HEK293T (cell line): ENCODE data around the gene PRIM1.

Experiments used
- CTCF ChIA-PET: fragments of 350-600 bp; formaldehyde crosslinking; extraction: SDS; loops from one replicate; lab custom pipeline; 2021; ENCODE audit warnings: antibody characterized with exemption, inconsistent platforms; lab: Yijun Ruan, JAX
- POLR2A ChIA-PET: fragments of 350-600 bp; formaldehyde crosslinking; extraction: SDS; loops from one replicate; lab custom pipeline; 2020; ENCODE audit warnings: antibody characterized with exemption, inconsistent platforms; lab: Yijun Ruan, JAX
- DNase-seq: peaks from one replicate; pipeline ENCODE4 v3.0.0; 2012; ENCODE audit warnings: mixed read lengths; ENCODE audit errors: extremely low spot score
- ARNT ChIP-seq: fragments of 450-650 bp; IDR thresholded peaks from 2 replicates; pipeline ENCODE4 v1.6.1; 2017; ENCODE audit warnings: mild to moderate bottlenecking
- BHLHE40 ChIP-seq: fragments of 450-650 bp; IDR thresholded peaks from 2 replicates; pipeline ENCODE4 v1.6.1; 2016; ENCODE audit warnings: mild to moderate bottlenecking, moderate library complexity, borderline replicate concordance
- CTBP1 ChIP-seq: fragments of 450-650 bp; IDR thresholded peaks from 2 replicates; pipeline ENCODE4 v1.6.1; 2016; ENCODE audit warnings: borderline replicate concordance
- ELF4 ChIP-seq: fragments of 450-650 bp; IDR thresholded peaks from 2 replicates; pipeline ENCODE4 v1.6.1; 2017; ENCODE audit warnings: antibody characterized with exemption
- FOXA1 ChIP-seq: fragments of 450-650 bp; IDR thresholded peaks from 2 replicates; pipeline ENCODE4 v1.6.1; 2016; ENCODE audit warnings: mild to moderate bottlenecking
- FOXK2 ChIP-seq: fragments of 450-650 bp; IDR thresholded peaks from 2 replicates; pipeline ENCODE4 v1.6.1; 2016; ENCODE audit warnings: mild to moderate bottlenecking
- FOXM1 ChIP-seq: fragments of 450-650 bp; IDR thresholded peaks from 2 replicates; pipeline ENCODE4 v1.6.1; 2017; ENCODE audit warnings: mild to moderate bottlenecking, borderline replicate concordance
- HDGF ChIP-seq: fragments of 450-650 bp; IDR thresholded peaks from 2 replicates; pipeline ENCODE4 v1.6.1; 2017; ENCODE audit warnings: antibody characterized with exemption, borderline replicate concordance
- L3MBTL2 ChIP-seq: fragments of 450-650 bp; conservative IDR thresholded peaks from 2 replicates; pipeline ENCODE4 v1.6.1; 2016; ENCODE audit warnings: mild to moderate bottlenecking
- LEF1 ChIP-seq: fragments of 450-650 bp; IDR thresholded peaks from 2 replicates; pipeline ENCODE4 v1.6.1; 2017; ENCODE audit warnings: mild to moderate bottlenecking, borderline replicate concordance
- NFRKB ChIP-seq: fragments of 450-650 bp; IDR thresholded peaks from 2 replicates; pipeline ENCODE4 v1.6.1; 2016; ENCODE audit warnings: mild to moderate bottlenecking, moderate library complexity
- PKNOX1 ChIP-seq: fragments of 450-650 bp; IDR thresholded peaks from 2 replicates; pipeline ENCODE4 v1.6.1; 2016
- SP1 ChIP-seq: fragments of 450-650 bp; IDR thresholded peaks from 2 replicates; pipeline ENCODE4 v1.6.1; 2017
- SUZ12 ChIP-seq: fragments of 450-650 bp; IDR thresholded peaks from 2 replicates; pipeline ENCODE4 v1.6.1; 2016; ENCODE audit warnings: mild to moderate bottlenecking
- TARDBP ChIP-seq: fragments of 450-650 bp; IDR thresholded peaks from 2 replicates; pipeline ENCODE4 v1.6.1; 2016
- ZNF384 ChIP-seq: fragments of 450-650 bp; IDR thresholded peaks from 2 replicates; pipeline ENCODE4 v1.6.1; 2016

PRIM1 gene

GRCh38 chr12:56722832-56723231, 29.3 kb downstream of the PRIM1 start:
- DNase-seq, result no peak
- TF ChIP-seq SP1 (no peak), L3MBTL2 (no peak), FOXM1 (no peak), PKNOX1 (no peak), HDGF (no peak), CTBP1 (no peak), ARNT (no peak), FOXA1 (no peak), SUZ12 (no peak), TARDBP (no peak), LEF1 (no peak), NFRKB (no peak), ZNF384 (no peak), FOXK2 (no peak)
- ChIA-PET POLR2A (interaction anchor here (1.4 to 3.2 kb wide), 2 partner anchors 35 to 40 kb away, joined by 3 to 18 read pairs; partner anchors contain the start of gene PTGES3), CTCF (interaction anchor here (0.9 kb wide), 1 partner anchor 88 kb away, joined by 3 read pairs; no protein-coding TSS in a partner anchor)

- ChIA-PET CTCF (no interaction called here), POLR2A (interaction anchor here (0.6 to 3.2 kb wide), 2 partner anchors 10 to 33 kb away, joined by 3 to 18 read pairs; partner anchors contain the start of gene PTGES3)
- TF ChIP-seq LEF1, result no peak
- no peak for DNase-seq
Measured at GRCh38 chr12:56721721-56722120, 30.4 kb downstream of the PRIM1 start.

GRCh38 chr12:56721216-56721615, 30.9 kb downstream of the PRIM1 start:
- no peak for DNase-seq
- CTCF ChIA-PET, result no interaction called here
- no peak for TF ChIP-seq FOXA1
- no peak for TF ChIP-seq BHLHE40
- POLR2A ChIA-PET, result interaction anchor here (3.2 kb wide), 1 partner anchor 33 kb away, joined by 18 read pairs; the partner anchor contains the start of gene PTGES3

GRCh38 chr12:56720731-56721151, 31.4 kb downstream of the PRIM1 start:
- TF ChIP-seq LEF1 (no peak), SUZ12 (no peak), BHLHE40 (no peak), ARNT (no peak)
- ChIA-PET POLR2A (interaction anchor here (3.2 kb wide), 1 partner anchor 32 kb away, joined by 18 read pairs; the partner anchor contains the start of gene PTGES3), CTCF (no interaction called here)
- no peak for DNase-seq

- no peak for DNase-seq
- CTCF ChIA-PET, result interaction anchor here (1.3 kb wide), 1 partner anchor 33 kb away, joined by 4 read pairs; no protein-coding TSS in a partner anchor
- no peak for TF ChIP-seq ARNT
- TF ChIP-seq SUZ12, result no peak
- TF ChIP-seq ZNF384, result no peak
- no peak for TF ChIP-seq ELF4
- TF ChIP-seq TARDBP, result no peak
- no peak for TF ChIP-seq FOXA1
- TF ChIP-seq FOXK2, result no peak
- no peak for TF ChIP-seq NFRKB
- TF ChIP-seq BHLHE40, result no peak
- TF ChIP-seq PKNOX1, result no peak
- TF ChIP-seq L3MBTL2, result no peak
- no peak for TF ChIP-seq HDGF
- TF ChIP-seq SP1, result no peak
- TF ChIP-seq LEF1, result no peak
- TF ChIP-seq CTBP1, result no peak
- TF ChIP-seq FOXM1, result no peak
- POLR2A ChIA-PET, result interaction anchor here (0.9 to 2.0 kb wide), 3 partner anchors 12 to 74 kb away, joined by 3 to 11 read pairs (median 4); partner anchors contain the start of gene ATP5F1B
Measured at GRCh38 chr12:56719056-56719455, 33.1 kb downstream of the PRIM1 start.

GRCh38 chr12:56718636-56719035, 33.5 kb downstream of the PRIM1 start:
- TF ChIP-seq ZNF384 (no peak), HDGF (no peak), FOXM1 (no peak), FOXA1 (no peak), LEF1 (no peak)
- ChIA-PET CTCF (interaction anchor here (1.3 kb wide), 1 partner anchor 33 kb away, joined by 4 read pairs; no protein-coding TSS in a partner anchor), POLR2A (interaction anchor here (0.9 to 2.0 kb wide), 3 partner anchors 13 to 73 kb away, joined by 3 to 11 read pairs (median 4); partner anchors contain the start of gene ATP5F1B)
- no peak for DNase-seq

- TF ChIP-seq FOXM1, result no peak
- no peak for TF ChIP-seq SUZ12
- no peak for TF ChIP-seq L3MBTL2
- TF ChIP-seq BHLHE40, result no peak
- no peak for TF ChIP-seq ELF4
- TF ChIP-seq TARDBP, result no peak
- no peak for TF ChIP-seq NFRKB
- no peak for TF ChIP-seq CTBP1
- TF ChIP-seq ZNF384, result no peak
- no peak for TF ChIP-seq LEF1
- no peak for TF ChIP-seq FOXA1
- TF ChIP-seq FOXK2, result no peak
- TF ChIP-seq PKNOX1, result no peak
- TF ChIP-seq SP1, result no peak
- TF ChIP-seq ARNT, result no peak
- TF ChIP-seq HDGF, result no peak
- DNase-seq, result no peak
- POLR2A ChIA-PET, result interaction anchor here (1.3 to 2.0 kb wide), 3 partner anchors 13 to 32 kb away, joined by 3 to 11 read pairs (median 4); no protein-coding TSS in a partner anchor
- CTCF ChIA-PET, result no interaction called here
Measured at GRCh38 chr12:56718149-56718548, 34.0 kb downstream of the PRIM1 start.
